Measurements from ENCODE around the gene IL22RA1. TPM values are rescaled to one million over a fixed set of nuclear protein-coding genes. Genes with fewer than 3 reads are reported as not detected.
A peak's percentile ranks its signal among the peaks of the same experiment; 100 is the strongest.

The IL22RA1 gene
- total and polyA plus RNA-seq, 7 donors, result 0.08 to 0.26 (median 0.16) TPM; not detected in 3

- 75 to 82% (median 82%) methylated on average over 13 of the region's 13 CpGs for WGBS, 3 donors
- peaks cover 4 to 72% of the 10 kb centered on the region in 2 donors for H3K36me3 ChIP-seq (ENCODE audit: insufficient read depth in 1 of 2, low read depth in 1 of 2)
These were observed 50.9 kb downstream of the IL22RA1 start for GRCh38 chr1:24091971-24092482.

GRCh38 chr1:24090736-24091135, 52.2 kb downstream of the IL22RA1 start:
- no peaks in the 10 kb centered on the region for H3K9me3 ChIP-seq
- intact Hi-C loops (cut with DNase I), result no loop called here
- no peaks in the 10 kb centered on the region for H3K27me3 ChIP-seq (ENCODE audit: insufficient read depth in 3 of 3, low read length in 2 of 3)
- DNase-seq (peak in 1 of 2 donors; percentile 7), ATAC-seq (peak in 1 of 4 donors; percentile 1)
- 82 to 88% (median 87%) methylated on average over 11 of the region's 11 CpGs for WGBS, 3 donors
- TF ChIP-seq CTCF (IDR thresholded peaks at IDR 0.05), result no peak
- H3K36me3 ChIP-seq (ENCODE audit: insufficient read depth in 1 of 2, low read depth in 1 of 2), result peaks cover 4 to 85% of the 10 kb centered on the region in 2 donors
- peaks cover 5% of the 10 kb centered on the region for H3K4me1 ChIP-seq
- peak overlapping the region; percentile 30 for H3K27ac ChIP-seq
- no peak overlapping the region for H3K4me3 ChIP-seq

More at GRCh38 chr1:24091971-24092482, 50.9 kb downstream of the IL22RA1 start:
- no peak for TF ChIP-seq CTCF (IDR thresholded peaks at IDR 0.05)
- Histone ChIP-seq H3K9me3 (no peaks in the 10 kb centered on the region), H3K27me3 (ENCODE audit: insufficient read depth in 3 of 3, low read length in 2 of 3) (no peaks in the 10 kb centered on the region), H3K27ac (no peak overlapping the region), H3K4me3 (no peak overlapping the region), H3K4me1 (peaks cover 17% of the 10 kb centered on the region)
- DNase-seq, result no peak
- ATAC-seq, result no peak
- intact Hi-C loops (cut with DNase I), result no loop called here

- Histone ChIP-seq H3K4me1 (no peaks in the 10 kb centered on the region), H3K4me3 (no peak overlapping the region), H3K9me3 (no peaks in the 10 kb centered on the region), H3K36me3 (ENCODE audit: insufficient read depth in 1 of 2, low read depth in 1 of 2) (peaks cover 4 to 93% of the 10 kb centered on the region in 2 donors), H3K27ac (peak overlapping the region; percentile 30), H3K27me3 (ENCODE audit: insufficient read depth in 3 of 3, low read length in 2 of 3) (no peaks in the 10 kb centered on the region)
- DNase-seq, result peak; percentile 58 to 82
- intact Hi-C loops (cut with DNase I), result no loop called here
- no peak for TF ChIP-seq CTCF (IDR thresholded peaks at IDR 0.05)
- peak; percentile 46 to 63 (median 56) for ATAC-seq
- WGBS, 3 donors, result 51 to 61% (median 52%) methylated on average over 14 of the region's 14 CpGs
These were observed 53.0 kb downstream of the IL22RA1 start for GRCh38 chr1:24089743-24090555.

GRCh38 chr1:24089027-24089742, 53.8 kb downstream of the IL22RA1 start:
- H3K27ac ChIP-seq, result no peak overlapping the region
- DNase-seq, result peak in 1 of 2 donors; percentile 11
- peaks cover 4 to 93% of the 10 kb centered on the region in 2 donors for H3K36me3 ChIP-seq (ENCODE audit: insufficient read depth in 1 of 2, low read depth in 1 of 2)
- no peak overlapping the region for H3K4me3 ChIP-seq
- intact Hi-C loops (cut with DNase I), result no loop called here
- WGBS, 3 donors, result 65 to 78% (median 73%) methylated on average over 14 of the region's 14 CpGs
- peak in 1 of 4 donors; percentile 4 for ATAC-seq
- H3K27me3 ChIP-seq (ENCODE audit: insufficient read depth in 3 of 3, low read length in 2 of 3), result no peaks in the 10 kb centered on the region
- H3K9me3 ChIP-seq, result no peaks in the 10 kb centered on the region
- no peaks in the 10 kb centered on the region for H3K4me1 ChIP-seq
- TF ChIP-seq CTCF (IDR thresholded peaks at IDR 0.05), result no peak
